Measurements from ENCODE around the gene HMGN3. TPM values are rescaled to one million over a fixed set of nuclear protein-coding genes. Genes with fewer than 3 reads are reported as not detected.

HMGN3 gene
- total RNA-seq, 6 experiments from 2014 or later = 26.7 to 41.2 (median 28.6) TPM

GRCh38 chr6:79186564-79186963, 47.9 kb downstream of the HMGN3 start:
- no peak for TF ChIP-seq CTCF (IDR thresholded peaks at IDR 0.05)
- H3K27me3 Mint-ChIP-seq (ENCODE audit: insufficient read depth) = peaks cover 5% of the 10 kb centered on the region
- no peaks in the 10 kb centered on the region for H3K9me3 Mint-ChIP-seq
- no peaks in the 10 kb centered on the region for H3K36me3 Mint-ChIP-seq (ENCODE audit: low read depth)
- H3K27ac Mint-ChIP-seq = no peak overlapping the region
- DNase-seq = no peak
- H3K4me1 Mint-ChIP-seq (ENCODE audit: low read depth) = no peaks in the 10 kb centered on the region
- H3K4me3 Mint-ChIP-seq = no peak overlapping the region

- no peaks in the 10 kb centered on the region for H3K36me3 Mint-ChIP-seq (ENCODE audit: low read depth)
- H3K4me1 Mint-ChIP-seq (ENCODE audit: low read depth) = no peaks in the 10 kb centered on the region
- no peaks in the 10 kb centered on the region for H3K9me3 Mint-ChIP-seq
- H3K27me3 Mint-ChIP-seq (ENCODE audit: insufficient read depth) = peaks cover 3% of the 10 kb centered on the region
- TF ChIP-seq CTCF (IDR thresholded peaks at IDR 0.05) = no peak
- H3K4me3 Mint-ChIP-seq = no peak overlapping the region
- no peak for DNase-seq
- no peak overlapping the region for H3K27ac Mint-ChIP-seq
Observed at GRCh38 chr6:79184641-79185040, 49.8 kb downstream of the HMGN3 start.

GRCh38 chr6:79184086-79184485, 50.4 kb downstream of the HMGN3 start:
- no peak for TF ChIP-seq CTCF (IDR thresholded peaks at IDR 0.05)
- Mint-ChIP-seq H3K4me3 (no peak overlapping the region), H3K27ac (no peak overlapping the region), H3K27me3 (ENCODE audit: insufficient read depth) (peaks cover 3% of the 10 kb centered on the region), H3K4me1 (ENCODE audit: low read depth) (no peaks in the 10 kb centered on the region), H3K9me3 (no peaks in the 10 kb centered on the region), H3K36me3 (ENCODE audit: low read depth) (no peaks in the 10 kb centered on the region)
- no peak for DNase-seq

- H3K27ac Mint-ChIP-seq = no peak overlapping the region
- H3K9me3 Mint-ChIP-seq = no peaks in the 10 kb centered on the region
- H3K4me1 Mint-ChIP-seq (ENCODE audit: low read depth) = no peaks in the 10 kb centered on the region
- no peaks in the 10 kb centered on the region for H3K27me3 Mint-ChIP-seq (ENCODE audit: insufficient read depth)
- no peak overlapping the region for H3K4me3 Mint-ChIP-seq
- no peaks in the 10 kb centered on the region for H3K36me3 Mint-ChIP-seq (ENCODE audit: low read depth)
- TF ChIP-seq CTCF (IDR thresholded peaks at IDR 0.05) = no peak
- no peak for DNase-seq
Observed at GRCh38 chr6:79180052-79180451, 54.4 kb downstream of the HMGN3 start.

- H3K9me3 Mint-ChIP-seq = no peaks in the 10 kb centered on the region
- H3K27ac Mint-ChIP-seq = no peak overlapping the region
- no peak for DNase-seq
- TF ChIP-seq CTCF (IDR thresholded peaks at IDR 0.05) = no peak
- peaks cover 6% of the 10 kb centered on the region for H3K4me1 Mint-ChIP-seq (ENCODE audit: low read depth)
- H3K4me3 Mint-ChIP-seq = no peak overlapping the region
- no peaks in the 10 kb centered on the region for H3K36me3 Mint-ChIP-seq (ENCODE audit: low read depth)
- H3K27me3 Mint-ChIP-seq (ENCODE audit: insufficient read depth) = no peaks in the 10 kb centered on the region; the same call in 1 of the 2 replicates
Observed at GRCh38 chr6:79173378-79173777, 61.1 kb downstream of the HMGN3 start.

GRCh38 chr6:79170959-79171358, 63.5 kb downstream of the HMGN3 start:
- no peak overlapping the region for H3K27ac Mint-ChIP-seq
- H3K36me3 Mint-ChIP-seq (ENCODE audit: low read depth) = no peaks in the 10 kb centered on the region
- H3K9me3 Mint-ChIP-seq = no peaks in the 10 kb centered on the region
- no peak for TF ChIP-seq CTCF (IDR thresholded peaks at IDR 0.05)
- H3K4me1 Mint-ChIP-seq (ENCODE audit: low read depth) = peaks cover 12% of the 10 kb centered on the region
- H3K27me3 Mint-ChIP-seq (ENCODE audit: insufficient read depth) = no peaks in the 10 kb centered on the region; the same call in 1 of the 2 replicates
- no peak for DNase-seq
- H3K4me3 Mint-ChIP-seq = no peak overlapping the region

All from HFFc6 (cell line).